H1 (cell line): ENCODE measurements around the gene EHBP1. TPM values are rescaled to one million over a fixed set of nuclear protein-coding genes. Genes with fewer than 3 reads are reported as not detected.

Experiments
- BACH1 ChIP-seq: IDR thresholded peaks from 2 replicates; pipeline ENCODE4 v1.6.1; 2012; ENCODE audit warnings: low read length, improper control_type of control experiment
- YY1 ChIP-seq: IDR thresholded peaks from 2 replicates; pipeline ENCODE4 v1.6.1; 2011; ENCODE audit warnings: low read depth, mild to moderate bottlenecking, low read length
- polyA plus RNA-seq, 7 experiments: library from polyadenylated mRNA; depleted of rRNA in 3 of 7; stranded (reverse) in 5 of 7; unstranded in 2 of 7; fragments of >200 nt in 5 of 7; fragments of 200-250 nt in 2 of 7; gene quantifications; 1 replicate in 5 of 7; 2 replicates in 1 of 7; 4 replicates in 1 of 7; pipeline versions ENCODE4 v1.2.1 to v1.2.3, GENCODE V29; 2011 to 2013; ENCODE audit warnings: missing spikeins in 2 of 7, mixed read lengths in 2 of 7
- total RNA-seq: library from RNA; stranded (reverse); fragmentation: NEBNext Ultra II Directional; extraction: Animal tissue kit (Norgen Biotek cat#: 25700); gene quantifications from 2 replicates; pipeline ENCODE4 v1.2.1, GENCODE V29; 2021

The EHBP1 gene
- total and polyA plus RNA-seq, 2 of the 8 experiments (the other 6 are each of a cell fraction or from before 2014, with no cell fraction given): 12.0 to 64.1 TPM

DNA sequence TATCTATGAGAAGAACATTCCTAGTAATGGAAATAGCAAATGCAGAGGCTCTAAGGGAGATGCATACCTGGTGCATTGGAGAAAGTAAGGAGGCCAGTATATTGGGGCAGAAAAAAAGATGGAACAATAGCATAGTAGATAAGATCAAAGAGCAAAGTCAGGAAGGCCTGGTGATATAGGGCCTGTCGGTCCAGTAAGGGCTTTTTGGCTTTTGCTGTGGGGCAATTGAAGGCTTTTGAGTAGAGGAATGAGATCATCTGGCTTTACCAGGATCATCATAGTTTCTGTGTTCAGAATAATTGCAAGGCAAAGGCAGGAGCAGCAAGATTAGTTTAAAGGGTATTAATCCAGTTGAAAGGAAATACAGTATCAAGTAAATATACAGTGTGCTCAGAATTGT lies 111.8 kb downstream of the EHBP1 start (continued):
- TF ChIP-seq BACH1 (no peak), YY1 (no peak)
